ENCODE measurements around the gene KCNJ5.

DNA sequence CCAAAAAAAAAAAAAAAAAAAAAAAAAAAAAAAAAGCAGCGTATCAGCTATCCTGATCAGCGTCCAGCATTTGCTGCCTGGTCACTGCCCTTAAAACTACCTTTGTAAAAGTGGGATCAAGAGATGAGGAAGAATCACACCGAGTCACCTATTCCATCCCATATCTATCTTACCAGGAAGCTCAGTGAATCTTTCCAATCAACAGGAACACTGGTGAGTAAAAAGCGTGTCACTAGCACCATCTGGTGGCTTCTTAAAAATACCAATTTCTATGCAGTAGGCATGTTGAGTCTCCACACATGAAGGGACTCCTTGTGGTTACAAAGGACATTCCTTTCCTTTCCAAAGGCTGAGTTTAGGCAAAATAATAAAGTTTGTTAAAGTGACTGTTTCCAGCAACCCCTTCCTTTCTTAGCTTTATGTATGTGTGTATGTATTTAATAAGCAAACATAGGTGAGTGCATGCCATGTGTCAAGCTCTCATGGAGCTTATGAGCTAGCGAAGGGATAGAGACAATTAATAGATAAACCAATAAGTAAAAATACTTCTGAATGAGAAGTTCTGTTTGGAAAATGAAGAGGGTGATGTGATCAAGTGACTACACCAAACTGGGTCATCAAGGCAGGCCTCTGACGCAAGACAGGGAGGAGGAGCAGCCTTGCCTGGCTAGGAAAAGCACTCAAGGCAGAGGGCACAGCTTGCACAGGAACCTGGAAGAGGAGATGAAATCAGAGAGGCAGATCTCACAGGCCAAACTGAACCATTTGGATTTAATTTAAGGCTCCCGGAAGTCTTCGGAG, 65.4 kb downstream of the KCNJ5 start:
- TF ChIP-seq, protein P1, sequence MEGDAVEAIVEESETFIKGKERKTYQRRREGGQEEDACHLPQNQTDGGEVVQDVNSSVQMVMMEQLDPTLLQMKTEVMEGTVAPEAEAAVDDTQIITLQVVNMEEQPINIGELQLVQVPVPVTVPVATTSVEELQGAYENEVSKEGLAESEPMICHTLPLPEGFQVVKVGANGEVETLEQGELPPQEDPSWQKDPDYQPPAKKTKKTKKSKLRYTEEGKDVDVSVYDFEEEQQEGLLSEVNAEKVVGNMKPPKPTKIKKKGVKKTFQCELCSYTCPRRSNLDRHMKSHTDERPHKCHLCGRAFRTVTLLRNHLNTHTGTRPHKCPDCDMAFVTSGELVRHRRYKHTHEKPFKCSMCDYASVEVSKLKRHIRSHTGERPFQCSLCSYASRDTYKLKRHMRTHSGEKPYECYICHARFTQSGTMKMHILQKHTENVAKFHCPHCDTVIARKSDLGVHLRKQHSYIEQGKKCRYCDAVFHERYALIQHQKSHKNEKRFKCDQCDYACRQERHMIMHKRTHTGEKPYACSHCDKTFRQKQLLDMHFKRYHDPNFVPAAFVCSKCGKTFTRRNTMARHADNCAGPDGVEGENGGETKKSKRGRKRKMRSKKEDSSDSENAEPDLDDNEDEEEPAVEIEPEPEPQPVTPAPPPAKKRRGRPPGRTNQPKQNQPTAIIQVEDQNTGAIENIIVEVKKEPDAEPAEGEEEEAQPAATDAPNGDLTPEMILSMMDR (IDR thresholded peaks at IDR 0.05; ENCODE audit: insufficient read depth, low read length), result peak; percentile 29
- TF ChIP-seq GABPA (IDR thresholded peaks at IDR 0.05; ENCODE audit: low read depth), result no peak
- TF ChIP-seq POLR2AphosphoS5 (IDR thresholded peaks at IDR 0.05; ENCODE audit: low read depth), result no peak
- TF ChIP-seq, protein P2, sequence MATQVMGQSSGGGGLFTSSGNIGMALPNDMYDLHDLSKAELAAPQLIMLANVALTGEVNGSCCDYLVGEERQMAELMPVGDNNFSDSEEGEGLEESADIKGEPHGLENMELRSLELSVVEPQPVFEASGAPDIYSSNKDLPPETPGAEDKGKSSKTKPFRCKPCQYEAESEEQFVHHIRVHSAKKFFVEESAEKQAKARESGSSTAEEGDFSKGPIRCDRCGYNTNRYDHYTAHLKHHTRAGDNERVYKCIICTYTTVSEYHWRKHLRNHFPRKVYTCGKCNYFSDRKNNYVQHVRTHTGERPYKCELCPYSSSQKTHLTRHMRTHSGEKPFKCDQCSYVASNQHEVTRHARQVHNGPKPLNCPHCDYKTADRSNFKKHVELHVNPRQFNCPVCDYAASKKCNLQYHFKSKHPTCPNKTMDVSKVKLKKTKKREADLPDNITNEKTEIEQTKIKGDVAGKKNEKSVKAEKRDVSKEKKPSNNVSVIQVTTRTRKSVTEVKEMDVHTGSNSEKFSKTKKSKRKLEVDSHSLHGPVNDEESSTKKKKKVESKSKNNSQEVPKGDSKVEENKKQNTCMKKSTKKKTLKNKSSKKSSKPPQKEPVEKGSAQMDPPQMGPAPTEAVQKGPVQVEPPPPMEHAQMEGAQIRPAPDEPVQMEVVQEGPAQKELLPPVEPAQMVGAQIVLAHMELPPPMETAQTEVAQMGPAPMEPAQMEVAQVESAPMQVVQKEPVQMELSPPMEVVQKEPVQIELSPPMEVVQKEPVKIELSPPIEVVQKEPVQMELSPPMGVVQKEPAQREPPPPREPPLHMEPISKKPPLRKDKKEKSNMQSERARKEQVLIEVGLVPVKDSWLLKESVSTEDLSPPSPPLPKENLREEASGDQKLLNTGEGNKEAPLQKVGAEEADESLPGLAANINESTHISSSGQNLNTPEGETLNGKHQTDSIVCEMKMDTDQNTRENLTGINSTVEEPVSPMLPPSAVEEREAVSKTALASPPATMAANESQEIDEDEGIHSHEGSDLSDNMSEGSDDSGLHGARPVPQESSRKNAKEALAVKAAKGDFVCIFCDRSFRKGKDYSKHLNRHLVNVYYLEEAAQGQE (IDR thresholded peaks at IDR 0.05; ENCODE audit: insufficient replicate concordance, low read depth), result no peak

Measured in HL-60 (cell line).